Kidney (tissue), 14 donors: ENCODE measurements around the gene NBAS. TPM values are rescaled to one million over a fixed set of nuclear protein-coding genes. Genes with fewer than 3 reads are reported as not detected.

Experiments
- DNase-seq, 5 donors: peaks; one replicate each; pipeline ENCODE4 v3.0.0-alpha.2; 2013 to 2020
- FAIRE-seq: peaks from 2 replicates; lab custom pipeline; 2012; peaks lifted over from hg19 to GRCh38; lab: Jason Lieb, UNC
- H3K27ac ChIP-seq, 2 donors: one replicate each; pipeline ENCODE4 v1.7.0; 2013; ENCODE audit warnings: low read depth in 2 of 2, low read length in 2 of 2, inconsistent platforms in 1 of 2
- H3K27me3 ChIP-seq: one replicate; pipeline ENCODE4 v1.7.1; 2013; ENCODE audit warnings: low read length, inconsistent platforms; ENCODE audit not compliant: control insufficient read depth, insufficient read depth
- H3K36me3 ChIP-seq, 3 donors: one replicate each; pipeline versions ENCODE4 v1.7.0 to v1.7.1; 2013; ENCODE audit warnings: low read length in 3 of 3, control low read depth in 1 of 3, inconsistent platforms in 1 of 3; ENCODE audit not compliant: insufficient read depth in 3 of 3, control insufficient read depth in 2 of 3
- H3K4me1 ChIP-seq, 3 donors: one replicate each; pipeline versions ENCODE4 v1.7.0 to v1.7.1; 2013; ENCODE audit warnings: low read length in 3 of 3, inconsistent platforms in 1 of 3, low read depth in 1 of 3; ENCODE audit not compliant: control insufficient read depth in 2 of 3, insufficient read depth in 2 of 3
- H3K4me3 ChIP-seq, 3 donors: one replicate each; pipeline versions ENCODE4 v1.7.0 to v1.8.1; 2013; ENCODE audit warnings: low read length in 3 of 3, control low read depth in 1 of 3, inconsistent platforms in 1 of 3
- H3K9ac ChIP-seq, 3 donors: one replicate each; pipeline versions ENCODE4 v1.7.0 to v1.7.1; 2013; ENCODE audit warnings: low read length in 3 of 3, control low read depth in 1 of 3, inconsistent platforms in 1 of 3
- H3K9me3 ChIP-seq, 3 donors: one replicate each; pipeline versions ENCODE4 v1.7.0 to v1.7.1; 2013; ENCODE audit warnings: low read length in 3 of 3, control low read depth in 1 of 3, inconsistent platforms in 1 of 3; ENCODE audit not compliant: control insufficient read depth in 2 of 3, insufficient read depth in 1 of 3
- CTCF ChIP-seq: IDR thresholded peaks from 3 replicates; pipeline ENCODE4 v1.5.1; 2012; ENCODE audit warnings: mild to moderate bottlenecking, moderate library complexity, borderline replicate concordance; ENCODE audit not compliant: insufficient read depth; ENCODE audit errors: extremely low read depth
- intact Hi-C: fragments of 100-400 bp; cut with DNase I; formaldehyde crosslinking; loops from one replicate; pipeline ENCODE4 v1.11.1; 2022
- polyA plus RNA-seq: library from polyadenylated mRNA; stranded (reverse); fragments of 350-450 nt; fragmentation: Illumina TruSeq; extraction: RNeasy Lipid Tissue Mini Kit (QIAGEN cat#74804); gene quantifications from one replicate; pipeline ENCODE4 v1.2.3, GENCODE V29; 2014; ENCODE audit warnings: low read depth, low replicate concordance; ENCODE audit not compliant: insufficient read depth
- total RNA-seq: library from RNA; stranded (reverse); fragmentation: NEBNext Ultra II Directional; extraction: Animal tissue kit (Norgen Biotek cat#: 25700); gene quantifications from one replicate; pipeline ENCODE4 v1.2.1, GENCODE V29; 2021
- donor health status: control.
- donor health status: control.
- donor health status: control.
- donor health status: control.
- donor health status: control.
- donor health status: DM: yes; HTN: yes; CAD: no.
- donor health status: Normal renal cell carcinoma (clear cell type).

Gene NBAS
- total and polyA plus RNA-seq, 2 donors from 2014 or later: 40.8 to 44.2 TPM

- Histone ChIP-seq H3K4me1 (no peaks in the 10 kb centered on the region), H3K27me3 (no peaks in the 10 kb centered on the region), H3K4me3 (no peak overlapping the region), H3K9me3 (no peaks in the 10 kb centered on the region), H3K27ac (no peak overlapping the region), H3K36me3 (peaks cover 0 to 2% (median 0%) of the 10 kb centered on the region in 3 donors), H3K9ac (no peak overlapping the region)
- FAIRE-seq (no peak), DNase-seq (no peak)
- intact Hi-C loops: no loop called here
- no peak for TF ChIP-seq CTCF
Observed at GRCh38 chr2:15448250-15448839, 112.8 kb downstream of the NBAS start.

- no peak for FAIRE-seq
- DNase-seq: no peak
- intact Hi-C loops: no loop called here
- Histone ChIP-seq H3K9ac (no peak overlapping the region), H3K4me3 (no peak overlapping the region), H3K27ac (no peak overlapping the region), H3K27me3 (no peaks in the 10 kb centered on the region), H3K9me3 (no peaks in the 10 kb centered on the region), H3K36me3 (no peaks in the 10 kb centered on the region), H3K4me1 (no peaks in the 10 kb centered on the region)
- TF ChIP-seq CTCF: no peak
Observed at GRCh38 chr2:15447381-15447780, 113.8 kb downstream of the NBAS start.

- H3K27me3 ChIP-seq: no peaks in the 10 kb centered on the region
- FAIRE-seq: no peak
- H3K9ac ChIP-seq: no peak overlapping the region
- DNase-seq: no peak
- H3K27ac ChIP-seq: no peak overlapping the region
- intact Hi-C loops: no loop called here
- H3K4me1 ChIP-seq: no peaks in the 10 kb centered on the region
- H3K4me3 ChIP-seq: no peak overlapping the region
- TF ChIP-seq CTCF: no peak
- no peaks in the 10 kb centered on the region for H3K36me3 ChIP-seq
- no peaks in the 10 kb centered on the region for H3K9me3 ChIP-seq
Observed at GRCh38 chr2:15446961-15447360, 114.2 kb downstream of the NBAS start.
